IPS-20b (cell line): ENCODE data around the gene ADARB2.

Experiments used
- H3K27ac ChIP-seq: one replicate; pipeline ENCODE4 v1.5.1; 2013; ENCODE audit warnings: low read length
- H3K27me3 ChIP-seq: 2 replicates; pipeline ENCODE4 v1.6.1; 2013; ENCODE audit warnings: mild to moderate bottlenecking, low read length, inconsistent platforms; ENCODE audit not compliant: insufficient read depth
- H3K36me3 ChIP-seq: 2 replicates; pipeline ENCODE4 v1.6.1; 2013; ENCODE audit warnings: low read depth, mild to moderate bottlenecking, inconsistent platforms, low read length, moderate library complexity; ENCODE audit not compliant: insufficient read depth
- H3K4me1 ChIP-seq: 2 replicates; pipeline ENCODE4 v1.6.1; 2013; ENCODE audit warnings: mild to moderate bottlenecking, control low read depth, inconsistent platforms, low read length, moderate library complexity; ENCODE audit not compliant: insufficient read depth
- H3K4me3 ChIP-seq: 2 replicates; pipeline ENCODE4 v1.5.1; 2013; ENCODE audit warnings: mild to moderate bottlenecking, low read length, inconsistent platforms
- H3K9ac ChIP-seq: 2 replicates; pipeline ENCODE4 v1.6.1; 2013; ENCODE audit warnings: low read depth, mild to moderate bottlenecking, inconsistent platforms, low read length, moderate library complexity
- H3K9me3 ChIP-seq: 2 replicates; pipeline ENCODE4 v1.6.1; 2013; ENCODE audit warnings: mild to moderate bottlenecking, low read depth, low read length, inconsistent platforms; ENCODE audit not compliant: insufficient read depth

ADARB2 gene

DNA sequence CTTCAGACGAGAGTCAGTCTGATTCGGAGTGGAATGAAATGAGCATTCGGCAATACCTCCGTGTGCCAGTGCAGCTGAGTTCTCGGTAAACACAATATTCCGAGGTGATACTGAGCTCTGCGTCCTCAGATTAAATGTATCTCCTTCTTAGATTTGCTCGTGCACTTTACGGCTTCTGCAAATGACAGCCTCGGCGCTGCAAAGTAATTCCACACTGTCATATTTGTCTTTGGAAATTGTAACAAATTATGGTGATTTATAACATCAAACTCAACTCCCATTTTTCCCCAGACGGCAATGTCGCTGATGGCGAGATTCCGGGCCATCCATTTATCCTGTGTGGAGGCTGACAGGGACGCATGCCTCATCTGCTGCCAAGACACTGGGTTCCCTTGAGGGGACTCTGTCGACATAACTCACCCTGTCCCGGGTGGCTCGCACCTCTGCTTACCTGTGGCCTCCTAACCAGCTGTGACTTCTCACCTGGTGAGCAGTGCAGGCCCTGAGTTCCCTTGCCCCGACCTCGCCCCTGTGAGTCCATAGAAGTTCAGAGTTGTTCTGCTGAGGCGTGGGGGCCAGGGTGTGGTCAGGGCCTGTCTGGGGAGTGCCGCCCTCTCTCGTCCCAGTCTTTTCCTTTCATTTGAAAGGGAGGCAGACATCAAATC lies 201.9 kb downstream of the ADARB2 start:
- H3K4me1 ChIP-seq, result no peaks in the 10 kb centered on the region
- no peak overlapping the region for H3K4me3 ChIP-seq
- no peak overlapping the region for H3K9ac ChIP-seq
- no peaks in the 10 kb centered on the region for H3K36me3 ChIP-seq
- no peaks in the 10 kb centered on the region for H3K9me3 ChIP-seq
- H3K27ac ChIP-seq, result no peak overlapping the region
- no peaks in the 10 kb centered on the region for H3K27me3 ChIP-seq

DNA sequence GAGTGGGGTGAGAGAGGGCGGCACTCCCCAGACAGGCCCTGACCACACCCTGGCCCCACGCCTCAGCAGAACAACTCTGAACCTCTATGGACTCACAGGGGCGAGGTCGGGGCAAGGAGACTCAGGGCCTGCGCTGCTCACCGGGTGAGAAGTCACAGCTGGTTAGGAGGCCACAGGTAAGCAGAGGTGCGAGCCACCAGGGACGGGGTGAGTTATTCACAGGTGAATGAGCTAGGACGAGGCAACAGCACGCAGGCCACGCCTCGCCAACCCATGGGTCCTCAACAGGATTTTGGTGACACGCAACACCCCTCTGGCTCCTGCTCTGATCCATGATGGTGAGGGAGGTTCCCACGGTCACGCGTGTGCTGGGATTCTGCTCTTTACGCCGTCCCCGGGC lies 202.5 kb downstream of the ADARB2 start:
- Histone ChIP-seq H3K36me3 (no peaks in the 10 kb centered on the region), H3K9me3 (no peaks in the 10 kb centered on the region)

DNA sequence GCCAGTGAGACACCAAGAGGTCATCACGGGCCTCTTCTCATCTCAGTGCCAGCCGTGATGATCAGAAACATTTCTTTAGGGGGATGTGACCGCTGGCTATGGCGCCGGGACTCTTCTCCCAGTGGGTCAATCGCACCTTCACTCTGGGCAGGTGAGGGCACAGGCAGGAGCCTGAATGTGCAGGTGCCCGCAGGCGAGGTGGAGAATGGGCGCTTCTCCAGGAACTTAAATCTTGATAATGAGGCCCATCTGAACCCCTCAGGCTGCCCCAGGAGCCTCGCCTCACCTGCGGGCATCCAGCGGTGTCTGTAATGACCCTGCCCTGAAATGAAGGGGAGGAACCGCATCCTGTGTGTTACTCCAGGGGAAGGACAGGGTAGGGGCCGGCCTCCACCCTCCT lies 204.7 kb downstream of the ADARB2 start:
- Histone ChIP-seq H3K9ac (no peak overlapping the region), H3K27ac (no peak overlapping the region), H3K27me3 (no peaks in the 10 kb centered on the region), H3K36me3 (no peaks in the 10 kb centered on the region), H3K4me1 (no peaks in the 10 kb centered on the region), H3K9me3 (no peaks in the 10 kb centered on the region), H3K4me3 (no peak overlapping the region)

More for the DNA sequence above, 202.5 kb downstream of the ADARB2 start:
- Histone ChIP-seq H3K4me1 (no peaks in the 10 kb centered on the region), H3K9ac (no peak overlapping the region), H3K4me3 (no peak overlapping the region), H3K27ac (no peak overlapping the region), H3K27me3 (no peaks in the 10 kb centered on the region)

DNA sequence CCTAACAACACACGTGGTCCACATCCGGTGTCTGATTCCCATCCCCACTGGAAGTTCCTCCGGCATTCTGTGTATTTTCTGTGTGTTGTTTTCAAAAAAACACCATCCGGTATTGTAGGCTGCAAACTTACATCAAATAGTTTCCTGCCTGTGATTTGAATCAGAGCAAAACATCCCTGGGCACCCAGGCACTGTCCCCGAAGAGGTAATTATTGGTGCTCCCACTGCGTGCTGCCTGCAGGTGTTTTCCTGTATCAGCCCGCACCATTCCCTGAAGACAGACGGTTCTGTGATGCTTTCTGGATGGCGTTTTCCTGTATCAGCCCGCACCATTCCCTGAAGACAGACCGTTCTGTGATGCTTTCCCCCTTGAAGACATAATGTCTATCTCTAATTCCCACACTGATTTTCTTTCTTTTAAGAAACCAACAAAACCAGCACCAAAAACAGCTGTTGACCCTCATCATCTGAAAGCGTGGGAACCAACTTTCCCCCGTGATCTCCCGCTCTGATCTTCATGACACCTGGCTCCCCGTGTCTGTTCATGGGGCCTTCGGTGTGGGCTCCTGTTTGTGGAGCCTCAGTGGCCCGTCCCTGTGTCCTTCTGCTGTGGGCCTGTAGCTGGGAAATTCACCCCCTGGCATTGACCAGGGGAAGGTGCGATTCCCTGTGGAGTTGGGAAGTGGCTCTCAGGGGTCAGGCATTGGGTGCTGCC lies 205.3 kb downstream of the ADARB2 start:
- no peaks in the 10 kb centered on the region for H3K36me3 ChIP-seq
- no peaks in the 10 kb centered on the region for H3K27me3 ChIP-seq
- no peaks in the 10 kb centered on the region for H3K4me1 ChIP-seq
- H3K27ac ChIP-seq, result no peak overlapping the region
- H3K9me3 ChIP-seq, result no peaks in the 10 kb centered on the region
- no peak overlapping the region for H3K9ac ChIP-seq
- H3K4me3 ChIP-seq, result no peak overlapping the region

DNA sequence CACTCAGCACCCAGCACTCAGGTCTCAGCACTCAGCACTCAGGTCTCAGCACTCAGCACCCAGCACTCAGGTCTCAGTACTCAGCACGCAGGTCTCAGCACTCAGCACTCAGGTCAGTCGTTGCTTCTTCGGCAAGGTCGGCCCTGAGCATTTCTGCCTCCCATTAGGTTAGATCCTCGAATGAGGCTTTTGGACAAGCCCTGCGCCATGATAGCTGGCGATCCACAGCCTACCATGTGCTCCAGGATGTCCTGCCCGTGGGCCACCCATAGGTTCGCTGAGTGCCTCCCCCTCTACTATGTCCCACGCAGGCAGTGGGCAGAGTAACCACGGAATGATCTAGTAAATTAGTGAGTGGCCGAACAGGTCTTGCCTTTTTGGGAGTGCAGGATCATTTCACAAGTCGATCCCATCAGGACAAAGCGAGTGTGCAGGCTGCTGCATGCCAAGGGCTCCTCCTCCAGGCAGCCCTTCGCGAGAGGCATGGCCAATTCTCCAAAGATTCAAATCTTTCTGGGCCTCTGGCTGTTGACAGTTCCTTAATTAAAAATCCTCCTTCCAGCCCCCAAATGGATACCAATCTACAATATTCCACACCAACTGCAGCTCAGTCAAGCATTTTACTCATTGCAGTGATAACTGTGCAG lies 206.3 kb downstream of the ADARB2 start:
- H3K9me3 ChIP-seq, result no peaks in the 10 kb centered on the region
- no peaks in the 10 kb centered on the region for H3K4me1 ChIP-seq
- no peaks in the 10 kb centered on the region for H3K36me3 ChIP-seq
- no peaks in the 10 kb centered on the region for H3K27me3 ChIP-seq
- no peak overlapping the region for H3K9ac ChIP-seq
- H3K27ac ChIP-seq, result no peak overlapping the region
- no peak overlapping the region for H3K4me3 ChIP-seq

DNA sequence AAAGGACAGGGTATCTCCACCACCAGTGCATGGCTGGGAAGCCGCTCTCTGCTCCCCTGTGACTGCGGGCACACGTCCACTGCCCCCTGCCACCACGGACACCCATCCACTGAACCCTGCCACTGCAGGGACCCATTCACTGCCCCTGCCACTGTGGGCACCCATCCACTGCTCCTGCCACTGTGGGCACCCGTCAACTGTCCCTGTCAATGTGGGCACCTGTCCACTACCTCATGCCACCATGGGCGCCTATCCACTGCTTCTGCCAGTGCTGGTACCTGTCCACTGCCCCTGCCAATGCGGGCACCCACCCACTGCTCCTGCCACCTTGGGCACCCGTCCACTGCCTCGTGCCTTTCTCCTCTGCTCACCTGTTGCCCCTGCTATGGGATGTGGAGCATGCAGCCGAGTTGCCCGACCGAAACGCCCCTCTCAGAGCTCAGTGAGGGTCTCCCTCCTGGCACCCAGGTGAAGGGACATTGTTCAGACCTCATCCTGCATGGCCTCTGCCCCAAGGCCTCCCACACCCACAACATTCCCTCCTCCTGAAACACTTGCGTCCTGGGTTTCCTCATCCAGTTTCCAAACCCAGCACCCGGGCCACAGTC lies 207.4 kb downstream of the ADARB2 start:
- no peaks in the 10 kb centered on the region for H3K4me1 ChIP-seq
- no peaks in the 10 kb centered on the region for H3K36me3 ChIP-seq
- no peak overlapping the region for H3K27ac ChIP-seq
- no peak overlapping the region for H3K4me3 ChIP-seq
- no peak overlapping the region for H3K9ac ChIP-seq
- no peaks in the 10 kb centered on the region for H3K27me3 ChIP-seq
- H3K9me3 ChIP-seq, result no peaks in the 10 kb centered on the region

DNA sequence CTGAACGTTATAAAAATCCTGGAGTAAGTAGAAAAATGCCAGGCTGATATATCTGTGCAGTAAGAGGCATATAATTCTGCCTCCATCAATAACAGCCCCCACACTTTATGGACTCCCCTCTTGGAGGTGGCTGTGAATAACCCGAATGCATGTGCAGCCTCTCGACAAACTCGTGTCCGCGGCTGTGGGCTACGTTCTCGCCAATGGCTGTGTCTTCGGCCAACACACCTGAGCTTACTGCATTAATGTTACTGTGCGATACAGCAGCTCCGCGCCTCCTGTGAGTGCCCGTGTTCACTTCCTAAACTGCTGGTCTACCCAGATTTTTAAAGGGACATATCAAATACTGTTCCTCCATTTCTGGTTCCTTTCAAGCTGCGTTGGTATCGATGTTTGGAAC lies 209.4 kb downstream of the ADARB2 start:
- H3K27ac ChIP-seq, result no peak overlapping the region

DNA sequence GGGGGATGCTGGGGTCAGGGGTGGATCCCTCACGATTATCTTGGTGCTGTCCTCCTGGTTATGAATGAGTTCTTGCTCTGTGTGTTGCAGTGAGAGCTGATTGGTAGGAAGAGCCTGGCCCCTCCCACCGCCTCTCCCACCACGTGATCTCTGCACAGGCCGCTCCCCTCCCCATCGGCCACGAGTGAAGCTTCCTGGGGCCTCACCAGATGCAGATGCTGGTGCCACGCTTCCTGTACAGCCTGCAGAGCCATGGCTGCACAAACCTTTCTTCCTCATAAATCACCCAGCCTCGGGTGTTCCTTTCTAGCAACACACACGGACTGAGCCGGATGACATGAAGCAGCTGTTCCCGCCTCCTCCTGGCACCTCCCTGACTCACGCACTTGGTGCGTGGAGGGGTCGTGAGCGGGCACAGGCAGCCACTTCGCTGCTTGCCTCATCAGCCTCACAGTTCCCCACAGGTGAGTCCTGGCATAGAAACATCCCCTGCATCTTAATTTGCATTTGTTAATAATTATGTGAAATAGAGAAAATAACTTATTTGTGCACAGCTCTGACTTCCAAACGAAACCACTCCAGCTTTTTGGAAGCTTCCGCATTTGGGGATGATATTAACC lies 210.8 kb downstream of the ADARB2 start:
- no peaks in the 10 kb centered on the region for H3K36me3 ChIP-seq
- H3K4me3 ChIP-seq, result no peak overlapping the region
- H3K9ac ChIP-seq, result no peak overlapping the region
- H3K27ac ChIP-seq, result no peak overlapping the region
- no peaks in the 10 kb centered on the region for H3K27me3 ChIP-seq
- H3K9me3 ChIP-seq, result no peaks in the 10 kb centered on the region
- peaks cover 8% of the 10 kb centered on the region; the same call in 1 of the 2 replicates for H3K4me1 ChIP-seq

More for the DNA sequence above, 209.4 kb downstream of the ADARB2 start:
- H3K4me1 ChIP-seq, result no peaks in the 10 kb centered on the region; the same call in 1 of the 2 replicates
- no peak overlapping the region for H3K9ac ChIP-seq
- no peaks in the 10 kb centered on the region for H3K36me3 ChIP-seq
- H3K9me3 ChIP-seq, result no peaks in the 10 kb centered on the region
- H3K27me3 ChIP-seq, result no peaks in the 10 kb centered on the region
- no peak overlapping the region for H3K4me3 ChIP-seq

DNA sequence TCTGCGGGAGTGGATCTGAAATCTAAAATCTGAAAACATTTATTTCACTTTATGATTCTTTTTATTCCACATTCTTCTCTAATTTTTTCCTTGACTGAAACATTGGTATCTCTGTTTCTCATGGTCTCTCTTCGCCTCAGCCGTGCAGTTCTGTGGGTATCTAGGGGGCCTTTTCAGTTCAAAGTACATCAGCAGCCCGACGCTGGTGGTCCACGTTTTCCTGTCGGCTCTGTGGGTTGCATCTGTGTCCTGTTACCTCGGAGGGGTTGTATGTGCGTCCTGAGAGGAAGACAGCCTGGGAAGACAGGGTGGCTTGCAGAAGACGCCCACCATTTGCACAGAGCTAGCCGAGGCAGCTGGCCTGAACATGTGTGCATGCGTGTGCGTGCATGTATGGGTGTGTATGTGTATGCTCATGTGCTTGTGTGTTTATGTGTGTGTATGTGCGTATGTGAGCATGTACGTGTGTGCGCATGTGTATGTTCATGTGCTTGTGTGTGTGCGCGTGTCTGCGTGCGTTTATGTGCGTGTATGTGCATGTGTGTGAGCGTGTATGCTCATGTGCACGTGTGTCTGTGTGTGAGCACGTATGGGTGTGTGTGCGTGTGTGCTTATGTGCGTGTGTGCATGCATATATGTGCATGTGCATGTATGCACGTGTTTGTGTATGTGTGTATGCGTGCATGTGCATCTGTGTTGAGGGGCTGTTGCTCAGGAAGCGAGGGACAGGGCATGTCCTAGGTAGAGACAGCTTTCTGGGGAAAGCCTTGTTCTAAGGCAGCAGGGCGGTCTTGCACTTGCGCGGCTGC lies 211.8 kb downstream of the ADARB2 start:
- H3K36me3 ChIP-seq, result no peaks in the 10 kb centered on the region
- no peaks in the 10 kb centered on the region for H3K27me3 ChIP-seq

DNA sequence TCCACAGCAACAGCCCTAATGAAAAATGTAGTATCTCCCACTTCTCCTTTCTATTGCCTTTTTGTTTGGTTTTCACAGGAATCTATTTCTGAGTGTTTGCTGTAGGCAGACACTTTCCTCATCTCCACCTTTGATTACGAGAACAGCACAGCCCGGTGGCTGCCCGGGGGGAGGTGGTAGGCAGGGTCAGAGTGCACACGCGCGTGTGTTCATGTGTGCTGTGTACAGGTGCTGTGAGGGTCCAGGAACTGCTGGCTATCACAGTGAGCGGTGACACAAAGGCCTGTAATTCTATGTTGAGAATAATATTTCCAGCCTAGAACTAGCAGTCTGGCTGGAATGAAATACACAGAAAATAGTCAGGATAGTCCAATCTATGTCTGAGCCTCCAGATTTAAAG lies 212.8 kb downstream of the ADARB2 start:
- no peaks in the 10 kb centered on the region for H3K27me3 ChIP-seq
- H3K36me3 ChIP-seq, result no peaks in the 10 kb centered on the region
- H3K9ac ChIP-seq, result no peak overlapping the region
- H3K27ac ChIP-seq, result no peak overlapping the region
- no peak overlapping the region for H3K4me3 ChIP-seq
- no peaks in the 10 kb centered on the region for H3K9me3 ChIP-seq
- H3K4me1 ChIP-seq, result peaks cover 15% of the 10 kb centered on the region; the same call in 1 of the 2 replicates

More for the DNA sequence above, 211.8 kb downstream of the ADARB2 start:
- H3K4me3 ChIP-seq, result no peak overlapping the region
- H3K27ac ChIP-seq, result no peak overlapping the region
- H3K9me3 ChIP-seq, result no peaks in the 10 kb centered on the region
- H3K4me1 ChIP-seq, result peaks cover 15% of the 10 kb centered on the region; the same call in 1 of the 2 replicates
- H3K9ac ChIP-seq, result no peak overlapping the region

DNA sequence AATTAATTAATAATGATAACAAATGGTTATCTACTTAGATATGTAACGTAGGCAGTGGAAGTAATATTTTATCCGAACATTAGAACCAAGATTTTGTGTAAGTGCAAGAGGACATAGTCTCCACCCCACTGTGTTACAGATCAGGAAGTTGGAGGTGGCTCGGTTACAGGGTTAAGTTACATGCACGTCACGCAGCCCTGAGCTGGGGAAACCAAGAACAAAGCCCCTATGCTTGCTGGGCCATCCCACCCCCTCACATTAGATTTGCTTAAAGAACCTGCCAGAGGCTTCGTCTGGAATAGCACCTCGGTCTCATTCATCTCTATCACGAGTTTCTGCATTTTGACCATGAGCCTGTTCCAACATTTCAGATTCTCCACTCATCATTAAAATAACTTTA lies 214.1 kb downstream of the ADARB2 start:
- H3K36me3 ChIP-seq, result no peaks in the 10 kb centered on the region
- no peak overlapping the region for H3K9ac ChIP-seq
- H3K4me1 ChIP-seq, result peaks cover 15% of the 10 kb centered on the region; the same call in 1 of the 2 replicates
- H3K27ac ChIP-seq, result no peak overlapping the region
- no peaks in the 10 kb centered on the region for H3K9me3 ChIP-seq
- H3K4me3 ChIP-seq, result no peak overlapping the region
- H3K27me3 ChIP-seq, result no peaks in the 10 kb centered on the region
